H1 (cell line): ENCODE results near the gene EID1. TPM values are rescaled to one million over a fixed set of nuclear protein-coding genes. Genes with fewer than 3 reads are reported as not detected.

Experiments
- CTCF ChIA-PET: fragments of 300-600 bp; sonication (Branson Sonifier 250); formaldehyde crosslinking; loops from one replicate; lab custom pipeline; 2021; ENCODE audit not compliant: partially characterized antibody; lab: Charles Lee
- POLR2A ChIA-PET: fragments of 300-600 bp; sonication (Branson Sonifier 250); formaldehyde crosslinking; loops from one replicate; lab custom pipeline; 2021; ENCODE audit warnings: inconsistent platforms; ENCODE audit not compliant: partially characterized antibody; lab: Charles Lee
- DNase-seq, 2 experiments: peaks; one replicate each; pipeline versions ENCODE4 v3.0.0 to v3.0.0-alpha.2; 2010 to 2022; ENCODE audit warnings: low spot score in 2 of 2, low read depth in 1 of 2, mixed read lengths in 1 of 2
- FAIRE-seq: peaks from 2 replicates; lab custom pipeline; 2011; peaks lifted over from hg19 to GRCh38; lab: Jason Lieb, UNC
- H2AFZ ChIP-seq: 2 replicates; pipeline ENCODE4 v1.8.1; 2012; ENCODE audit warnings: low read length, inconsistent platforms
- H2AK5ac ChIP-seq: 2 replicates; pipeline ENCODE4 v1.6.1; 2013; ENCODE audit warnings: low read depth, low read length
- H2BK120ac ChIP-seq: replicated peaks from 2 replicates; pipeline ENCODE3; 2013; ENCODE audit warnings: low read depth, low read length, inconsistent platforms
- H2BK12ac ChIP-seq: 2 replicates; pipeline ENCODE4 v1.6.1; 2013; ENCODE audit warnings: low read depth, low read length
- H2BK15ac ChIP-seq: 2 replicates; pipeline ENCODE4 v1.6.1; 2013; ENCODE audit warnings: low read length
- H2BK20ac ChIP-seq: 2 replicates; pipeline ENCODE4 v1.6.1; 2013; ENCODE audit warnings: low read length
- H2BK5ac ChIP-seq: 2 replicates; pipeline ENCODE4 v1.6.1; 2013; ENCODE audit warnings: low read depth, low read length
- H3K14ac ChIP-seq: 2 replicates; pipeline ENCODE4 v1.6.1; 2013; ENCODE audit warnings: inconsistent platforms; ENCODE audit not compliant: insufficient read length
- H3K18ac ChIP-seq: 2 replicates; pipeline ENCODE4 v1.6.1; 2013; ENCODE audit warnings: low read length; ENCODE audit errors: extremely low read depth
- H3K23ac ChIP-seq: 2 replicates; pipeline ENCODE4 v1.6.1; 2013; ENCODE audit warnings: inconsistent platforms; ENCODE audit not compliant: insufficient read length
- H3K23me2 ChIP-seq: 2 replicates; pipeline ENCODE4 v1.6.1; 2013; ENCODE audit warnings: low read depth, low read length
- H3K27ac ChIP-seq: 2 replicates; pipeline ENCODE4 v1.6.1; 2011; ENCODE audit warnings: low read depth, low read length, inconsistent platforms
- H3K27me3 ChIP-seq, 4 experiments: replicated peaks in 1 of 4; 1 replicate in 1 of 4; 2 replicates in 3 of 4; pipeline versions ENCODE4 v1.6.1 to v1.8.1; 2011 to 2013; ENCODE audit warnings: low read length in 3 of 4, mild to moderate bottlenecking in 3 of 4, inconsistent platforms in 2 of 4, mixed read lengths in 2 of 4, moderate library complexity in 1 of 4; ENCODE audit not compliant: control insufficient read depth in 3 of 4, insufficient read depth in 3 of 4; ENCODE audit errors: extremely low read depth in 1 of 4
- H3K36me3 ChIP-seq, 4 experiments: 2 replicates each; pipeline versions ENCODE4 v1.6.1 to v1.8.1; 2011 to 2013; ENCODE audit warnings: mild to moderate bottlenecking in 4 of 4, low read length in 3 of 4, moderate library complexity in 2 of 4, control low read depth in 1 of 4, inconsistent platforms in 1 of 4; ENCODE audit not compliant: insufficient read depth in 4 of 4, control insufficient read depth in 2 of 4
- H3K4ac ChIP-seq: replicated peaks from 2 replicates; pipeline ENCODE3; 2013; ENCODE audit warnings: low read length, low read depth, mixed read lengths, inconsistent platforms; ENCODE audit not compliant: insufficient read length
- H3K4me1 ChIP-seq, 4 experiments: replicated peaks in 1 of 4; 1 replicate in 1 of 4; 2 replicates in 3 of 4; pipeline versions ENCODE4 v1.6.1 to v1.8.1; 2011 to 2013; ENCODE audit warnings: low read length in 3 of 4, inconsistent platforms in 2 of 4, mixed read lengths in 1 of 4; ENCODE audit not compliant: insufficient read depth in 4 of 4, control insufficient read depth in 3 of 4
- H3K4me2 ChIP-seq, 2 experiments: 2 replicates each; pipeline versions ENCODE4 v1.6.1 to v1.8.1; 2011 to 2013; ENCODE audit warnings: low read depth in 2 of 2, low read length in 2 of 2, control low read depth in 1 of 2, inconsistent platforms in 1 of 2, mild to moderate bottlenecking in 1 of 2; ENCODE audit not compliant: insufficient read depth in 1 of 2
- H3K4me3 ChIP-seq, 4 experiments: fragments of 200-600, 300-600 bp in 1 of 4; sonication (generic), shearing (Covaris generic), sonication (Bioruptor Twin) in 1 of 4; 2 replicates each; pipeline versions ENCODE4 v1.5.1 to v1.8.1; 2011 to 2016; ENCODE audit warnings: low read length in 4 of 4, low read depth in 3 of 4, control low read depth in 2 of 4, inconsistent platforms in 2 of 4, mild to moderate bottlenecking in 2 of 4, mixed read lengths in 1 of 4, moderate library complexity in 1 of 4; ENCODE audit not compliant: insufficient read depth in 2 of 4; ENCODE audit errors: extremely low read depth in 1 of 4
- H3K56ac ChIP-seq: replicated peaks from 2 replicates; pipeline ENCODE3; 2013; ENCODE audit warnings: low read depth, mild to moderate bottlenecking, mixed read lengths, low read length, inconsistent platforms; ENCODE audit not compliant: insufficient read length
- H3K79me1 ChIP-seq: 2 replicates; pipeline ENCODE4 v1.6.1; 2013; ENCODE audit warnings: low read depth, low read length, control low read depth
- H3K79me2 ChIP-seq, 2 experiments: 2 replicates each; pipeline versions ENCODE4 v1.6.1 to v1.8.1; 2012 to 2013; ENCODE audit warnings: low read length in 2 of 2, mild to moderate bottlenecking in 2 of 2, inconsistent platforms in 1 of 2; ENCODE audit not compliant: insufficient read depth in 2 of 2, control insufficient read depth in 1 of 2
- H3K9ac ChIP-seq, 4 experiments: replicated peaks in 1 of 4; 1 replicate in 1 of 4; 2 replicates in 3 of 4; pipeline versions ENCODE4 v1.6.1 to v1.8.1; 2011 to 2013; ENCODE audit warnings: low read depth in 3 of 4, low read length in 3 of 4, control low read depth in 2 of 4, mild to moderate bottlenecking in 2 of 4, moderate library complexity in 2 of 4, inconsistent platforms in 1 of 4; ENCODE audit errors: extremely low read depth in 1 of 4
- H3K9me3 ChIP-seq, 2 experiments: 2 replicates each; pipeline versions ENCODE4 v1.6.1 to v1.8.1; 2012 to 2013; ENCODE audit warnings: mild to moderate bottlenecking in 2 of 2, moderate library complexity in 2 of 2, control low read depth in 1 of 2, inconsistent platforms in 1 of 2, low read depth in 1 of 2, low read length in 1 of 2, mixed read lengths in 1 of 2; ENCODE audit not compliant: insufficient read depth in 2 of 2
- H4K20me1 ChIP-seq, 2 experiments: replicated peaks in 1 of 2; 2 replicates each; pipeline versions ENCODE3 to v1.8.1; 2011 to 2013; ENCODE audit warnings: inconsistent platforms in 2 of 2, low read length in 2 of 2, mild to moderate bottlenecking in 1 of 2; ENCODE audit not compliant: insufficient read depth in 2 of 2, control insufficient read depth in 1 of 2
- H4K5ac ChIP-seq: 2 replicates; pipeline ENCODE4 v1.6.1; 2013; ENCODE audit warnings: low read length, low read depth, mixed read lengths, inconsistent platforms; ENCODE audit not compliant: insufficient read length
- H4K8ac ChIP-seq: 2 replicates; pipeline ENCODE4 v1.8.0; 2013; ENCODE audit warnings: mild to moderate bottlenecking, moderate library complexity, low read length, inconsistent platforms; ENCODE audit not compliant: insufficient read depth; ENCODE audit errors: extremely low read depth
- H4K91ac ChIP-seq: replicated peaks from 2 replicates; pipeline ENCODE3; 2013; ENCODE audit warnings: low read length, mixed read lengths, inconsistent platforms; ENCODE audit not compliant: insufficient read length
- SIN3A ChIP-seq, 2 experiments: IDR thresholded peaks in 1 of 2; conservative IDR thresholded peaks in 1 of 2; 2 replicates each; pipeline ENCODE4 v1.6.1; 2011 to 2012; ENCODE audit warnings: low read length in 2 of 2, improper control_type of control experiment in 1 of 2, low read depth in 1 of 2, mild to moderate bottlenecking in 1 of 2
- WGBS, 2 experiments: shearing (Covaris generic) in 1 of 2; methylation state at CpG; one replicate each; pipeline versions ENCODE4 v1.1.6 to v1.1.7; 2013 to 2015; ENCODE audit warnings: low lambda C conversion rate in 2 of 2, mixed read lengths in 2 of 2, inconsistent platforms in 1 of 2, low coverage in 1 of 2, missing lambda C conversion rate in 1 of 2; ENCODE audit not compliant: insufficient replicate concordance in 2 of 2, insufficient coverage in 1 of 2, insufficient read length in 1 of 2; ENCODE audit errors: extremely low coverage in 1 of 2, missing lambda C conversion rate in 1 of 2; 5-methylcytosine and 5-hydroxymethylcytosine counted together
- polyA plus RNA-seq, 7 experiments: library from polyadenylated mRNA; depleted of rRNA in 3 of 7; stranded (reverse) in 5 of 7; unstranded in 2 of 7; fragments of >200 nt in 5 of 7; fragments of 200-250 nt in 2 of 7; gene quantifications; 1 replicate in 5 of 7; 2 replicates in 1 of 7; 4 replicates in 1 of 7; pipeline versions ENCODE4 v1.2.1 to v1.2.3, GENCODE V29; 2011 to 2013; ENCODE audit warnings: missing spikeins in 2 of 7, mixed read lengths in 2 of 7
- total RNA-seq: library from RNA; stranded (reverse); fragmentation: NEBNext Ultra II Directional; extraction: Animal tissue kit (Norgen Biotek cat#: 25700); gene quantifications from 2 replicates; pipeline ENCODE4 v1.2.1, GENCODE V29; 2021

The EID1 gene
- total and polyA plus RNA-seq, 2 of the 8 experiments (the other 6 are each of a cell fraction or from before 2014, with no cell fraction given) = 101 to 110 TPM

- 79% methylated on average over 5 of the region's 5 CpGs; no CpG with 5 or more reads in 1 of the 2 experiments for WGBS, 2 experiments
- H4K8ac ChIP-seq = no peak overlapping the region
- no peak overlapping the region for H2BK15ac ChIP-seq
- no peak overlapping the region for H2AK5ac ChIP-seq
- H3K9me3 ChIP-seq = no peaks in the 10 kb centered on the region
- no peaks in the 10 kb centered on the region for H3K23me2 ChIP-seq
- H2BK12ac ChIP-seq = no peak overlapping the region
- H3K4me3 ChIP-seq = no peak overlapping the region
- no peak overlapping the region for H2BK20ac ChIP-seq
- H3K18ac ChIP-seq = no peak overlapping the region
- H4K5ac ChIP-seq = no peak overlapping the region
- FAIRE-seq (no peak), DNase-seq (no peak)
- no peaks in the 10 kb centered on the region for H3K79me2 ChIP-seq
- no peaks in the 10 kb centered on the region for H4K20me1 ChIP-seq
- H3K4ac ChIP-seq = no peak overlapping the region
- H4K91ac ChIP-seq = no peak overlapping the region
- no peak overlapping the region for H3K23ac ChIP-seq
- ChIA-PET CTCF (interaction anchor here (0.6 to 1.2 kb wide), 2 partner anchors 29 to 1319 kb away, joined by 3 to 4 read pairs; no protein-coding TSS in a partner anchor), POLR2A (no interaction called here)
- H3K14ac ChIP-seq = no peak overlapping the region
- H2AFZ ChIP-seq = no peak overlapping the region
- H3K79me1 ChIP-seq = no peaks in the 10 kb centered on the region
- H3K36me3 ChIP-seq = no peaks in the 10 kb centered on the region; a peak in 1 of 8 replicates
- no peak for TF ChIP-seq SIN3A (conservative IDR thresholded peaks at IDR 0.05 in 1 of 2, IDR thresholded peaks at IDR 0.05 in 1 of 2; ENCODE audit: low read depth in 1 of 2, low read length in 2 of 2)
- H3K4me1 ChIP-seq = no peaks in the 10 kb centered on the region
- H2BK120ac ChIP-seq = no peak overlapping the region
- no peak overlapping the region for H3K4me2 ChIP-seq
- no peak overlapping the region for H2BK5ac ChIP-seq
- H3K27ac ChIP-seq = no peak overlapping the region
- no peak overlapping the region for H3K9ac ChIP-seq
- H3K27me3 ChIP-seq = no peaks in the 10 kb centered on the region
- H3K56ac ChIP-seq = no peak overlapping the region
These were observed 43.2 kb upstream of the EID1 start for GRCh38 chr15:48834756-48835155.
